AML-193 (cell line): ENCODE measurements around the gene ZNF575.
"Not testable (repeated sequence)": the region's sequence is repeated elsewhere in the genome, so short reads cannot be mapped to it uniquely, and the experiment has no call there.

ENCODE experiments used
- DNase-seq, 2 experiments: peaks; one replicate each; lab custom pipeline; 2025; lab: John Stamatoyannopoulos, UW

Gene ZNF575

GRCh38 chr19:43510713-43511112 is 22.3 kb upstream of the ZNF575 start:
- no peak for DNase-seq

DNA sequence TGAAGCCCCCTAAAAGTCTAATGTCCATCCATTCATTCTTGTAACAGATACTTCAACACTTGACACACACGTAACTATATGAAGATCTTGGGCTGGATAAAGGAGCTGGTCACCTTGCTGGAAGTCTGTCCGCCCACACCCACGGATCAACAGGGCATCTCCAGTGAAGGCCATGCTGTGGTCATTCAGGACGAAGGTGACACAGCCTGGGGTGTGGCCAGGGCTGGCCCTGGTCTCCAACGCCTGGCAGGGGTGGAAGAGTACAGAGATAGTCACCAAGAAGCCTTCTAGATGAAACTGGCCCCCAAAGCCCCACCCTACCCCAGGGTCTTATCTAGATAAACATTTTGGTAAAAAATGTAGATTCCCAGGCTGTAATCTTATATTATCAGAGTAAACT is 21.7 kb upstream of the ZNF575 start:
- no peak for DNase-seq

DNA sequence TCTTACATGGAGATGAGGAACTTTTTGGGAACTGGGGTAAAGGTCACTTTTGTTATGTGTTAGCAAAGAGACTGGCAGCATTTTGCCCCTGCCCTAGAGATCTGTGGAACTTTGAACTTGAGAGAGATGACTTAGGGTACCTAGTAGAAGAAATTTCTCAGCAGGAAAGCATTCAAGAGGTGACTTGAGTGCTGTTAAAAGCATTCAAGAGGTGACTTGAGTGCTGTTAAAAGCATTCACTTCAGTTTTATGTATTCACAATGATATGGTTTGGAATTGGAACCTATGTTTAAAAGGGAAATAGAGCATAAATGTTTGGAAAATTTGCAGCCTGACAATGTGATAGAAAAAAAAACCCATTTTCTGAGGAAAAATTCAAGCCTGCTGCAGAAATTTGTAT is 20.6 kb upstream of the ZNF575 start:
- DNase-seq, result not testable (repeated sequence)

- DNase-seq, result no peak
Measured at GRCh38 chr19:43518051-43518450, 14.9 kb upstream of the ZNF575 start.

DNA sequence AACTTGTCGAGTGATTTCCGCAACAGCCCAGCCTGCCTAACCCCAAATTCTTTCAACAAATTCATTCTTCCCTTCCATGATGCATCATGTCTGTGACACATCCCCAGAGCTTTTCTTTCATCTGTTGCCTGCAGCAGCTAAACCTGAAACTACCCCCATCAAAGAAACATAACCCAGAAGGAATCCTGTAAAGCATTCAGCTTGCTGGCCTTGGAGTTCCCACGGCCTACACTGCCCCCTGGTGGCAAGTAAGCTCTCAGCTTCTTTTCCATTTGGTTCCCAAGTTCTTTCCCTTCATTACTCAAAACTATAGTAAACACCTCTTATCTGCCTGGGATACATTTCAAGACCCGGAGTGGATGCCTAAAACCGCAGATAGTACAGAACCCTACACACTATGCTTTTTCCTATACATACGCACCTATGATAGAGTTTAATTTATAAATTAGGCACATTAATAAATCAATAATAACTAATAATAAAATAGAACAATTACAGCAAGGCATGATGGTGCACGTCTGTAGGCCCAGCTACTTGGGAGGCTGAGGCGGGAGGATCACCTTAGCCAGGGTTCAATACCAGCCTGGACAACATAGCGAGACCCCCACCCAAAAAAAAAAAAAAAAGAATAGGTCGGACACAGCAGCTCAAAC is 13.4 kb upstream of the ZNF575 start:
- DNase-seq, result peak; percentile 59 to 76

DNA sequence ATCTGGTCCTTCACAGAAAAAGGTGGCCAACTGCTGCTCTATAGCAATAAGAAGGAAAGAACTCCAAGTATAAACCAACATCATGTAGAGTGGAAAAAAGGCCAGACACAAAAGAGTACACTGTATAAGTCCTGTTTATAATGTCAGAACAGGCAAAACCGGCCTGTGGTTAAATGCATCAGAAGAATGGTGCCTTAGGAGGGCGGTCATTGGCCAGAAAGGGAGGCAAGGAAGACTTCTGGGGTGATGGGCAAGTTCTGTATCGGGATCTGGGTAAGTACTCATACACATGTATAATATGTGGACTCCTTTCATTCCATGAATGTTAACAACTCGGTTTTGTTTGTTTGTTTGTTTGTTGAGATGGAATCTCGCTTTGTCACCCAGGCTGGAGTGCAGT is 10.1 kb upstream of the ZNF575 start:
- DNase-seq, result no peak

- not testable (repeated sequence) for DNase-seq
Measured at GRCh38 chr19:43523696-43524095, 9.3 kb upstream of the ZNF575 start.

- peak; percentile 84 to 85 for DNase-seq
Measured at GRCh38 chr19:43524922-43525835, 7.8 kb upstream of the ZNF575 start.

DNA sequence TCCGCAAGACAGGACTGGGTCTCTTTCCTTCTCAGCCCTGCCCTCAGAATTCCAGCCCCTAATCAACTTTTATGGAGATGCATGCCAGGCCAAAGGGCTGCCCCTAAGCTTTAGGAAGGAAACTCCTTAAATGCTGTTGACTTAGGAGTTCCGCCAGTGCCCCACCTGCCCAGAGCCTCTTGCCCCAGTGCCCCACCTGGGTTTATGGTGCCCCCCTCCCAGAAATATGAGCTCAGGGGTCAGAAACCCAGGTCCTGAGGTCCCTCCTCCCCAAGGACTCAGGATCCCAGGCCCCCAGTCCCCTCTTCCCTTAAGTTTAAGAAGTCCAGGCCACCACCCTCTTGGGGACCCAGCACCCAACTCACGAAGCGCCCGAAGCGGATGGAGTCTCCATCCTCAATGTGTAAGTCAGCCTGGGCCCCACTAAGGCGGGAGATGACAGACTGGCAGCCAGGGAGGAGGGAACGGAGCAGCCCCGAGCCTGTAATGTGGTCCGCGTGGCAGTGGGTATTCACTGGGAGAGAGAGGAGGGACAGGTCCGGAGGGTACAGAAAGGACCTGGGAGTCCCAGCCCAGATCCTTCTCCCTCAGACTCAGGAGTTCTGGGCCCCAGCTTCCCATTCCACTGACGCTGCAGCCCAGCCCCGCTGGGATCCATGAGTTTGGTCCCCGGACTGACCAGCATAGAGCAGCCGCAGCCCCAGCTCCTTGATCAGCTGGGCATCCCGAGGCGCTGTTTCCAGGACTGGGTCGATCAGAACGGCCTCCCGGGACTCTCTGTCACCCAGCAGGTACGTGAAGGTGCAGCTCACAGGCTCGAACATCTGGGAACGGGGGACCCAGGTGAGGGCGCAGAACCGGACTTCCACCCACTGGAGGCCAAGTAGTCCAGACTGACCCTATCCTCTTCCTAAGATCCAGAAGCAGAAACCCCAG is 6.9 kb upstream of the ZNF575 start:
- peak in 1 of 2 experiments; percentile 12 for DNase-seq

- DNase-seq, result peak; percentile 64 to 68
Measured at GRCh38 chr19:43526884-43527859, 5.8 kb upstream of the ZNF575 start, which contains the start of gene ETHE1. ETHE1 (minus strand) TSS chr19:43527201; CDS start chr19:43527177, 24 bp downstream.

GRCh38 chr19:43527860-43528622 is 4.9 kb upstream of the ZNF575 start:
- no peak for DNase-seq

GRCh38 chr19:43532571-43532961 is 422 bp upstream of the ZNF575 start:
- peak; percentile 73 to 77 for DNase-seq

GRCh38 chr19:43533546-43534304 is 737 bp downstream of the ZNF575 start:
- peak; percentile 10 to 27 for DNase-seq

- DNase-seq, result no peak
Measured at GRCh38 chr19:43534305-43534815, 1.4 kb downstream of the ZNF575 start.

- no peak for DNase-seq
Measured at GRCh38 chr19:43534816-43535761, 2.1 kb downstream of the ZNF575 start.

- no peak for DNase-seq
Measured at GRCh38 chr19:43538922-43539321, 5.9 kb downstream of the ZNF575 start.

- no peak for DNase-seq
Measured at GRCh38 chr19:43540381-43540780, 7.4 kb downstream of the ZNF575 start.
